Activated T-cell treated with anti-CD3 and anti-CD28 coated beads for 4 hours (primary cell): Measurements from ENCODE around the gene PRKCH.

Experiments used
- DNase-seq: peaks from one replicate; pipeline ENCODE4 v3.0.0-alpha.2; 2020

Gene PRKCH

GRCh38 chr14:61368114-61368710 is 46.8 kb downstream of the PRKCH start:
- DNase-seq = no peak

- no peak for DNase-seq
These were observed 47.5 kb downstream of the PRKCH start for GRCh38 chr14:61368781-61369453.

GRCh38 chr14:61369454-61369810 is 48.1 kb downstream of the PRKCH start:
- no peak for DNase-seq

- DNase-seq = no peak
These were observed 51.0 kb downstream of the PRKCH start for GRCh38 chr14:61372379-61372778.

DNA sequence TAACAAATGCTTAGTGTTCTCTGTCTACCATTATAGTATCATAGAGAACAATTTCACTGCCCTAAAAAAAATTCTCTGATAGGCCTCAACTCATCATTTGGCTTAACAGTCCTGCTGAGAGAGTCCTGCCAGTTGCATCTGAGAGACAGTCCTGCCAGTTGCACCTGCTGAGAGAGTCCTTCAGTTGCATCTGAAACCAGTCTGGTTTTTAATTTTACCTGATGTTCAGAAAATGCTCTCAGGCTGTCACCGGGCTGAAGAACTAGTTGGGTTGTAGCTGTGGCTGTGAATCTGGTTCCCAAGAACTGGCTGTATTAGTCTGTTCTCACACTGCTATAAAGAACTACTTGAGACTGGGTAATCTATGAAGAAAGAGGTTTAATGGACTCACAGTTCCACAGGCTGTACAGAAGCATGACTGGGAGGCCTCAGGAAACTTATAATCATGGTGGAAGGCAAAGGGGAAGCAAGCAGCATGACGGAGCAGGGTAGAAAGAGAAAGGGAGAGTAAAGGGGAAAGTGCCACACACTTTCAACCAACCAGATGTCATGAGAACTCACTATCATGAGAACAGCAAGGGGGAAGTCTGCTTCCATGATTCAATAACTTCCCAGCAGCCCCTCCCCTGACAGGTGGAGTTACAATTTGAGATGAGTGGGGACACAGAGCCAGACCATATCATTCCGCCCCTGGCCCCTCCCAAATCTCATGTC is 51.6 kb downstream of the PRKCH start:
- no peak for DNase-seq

DNA sequence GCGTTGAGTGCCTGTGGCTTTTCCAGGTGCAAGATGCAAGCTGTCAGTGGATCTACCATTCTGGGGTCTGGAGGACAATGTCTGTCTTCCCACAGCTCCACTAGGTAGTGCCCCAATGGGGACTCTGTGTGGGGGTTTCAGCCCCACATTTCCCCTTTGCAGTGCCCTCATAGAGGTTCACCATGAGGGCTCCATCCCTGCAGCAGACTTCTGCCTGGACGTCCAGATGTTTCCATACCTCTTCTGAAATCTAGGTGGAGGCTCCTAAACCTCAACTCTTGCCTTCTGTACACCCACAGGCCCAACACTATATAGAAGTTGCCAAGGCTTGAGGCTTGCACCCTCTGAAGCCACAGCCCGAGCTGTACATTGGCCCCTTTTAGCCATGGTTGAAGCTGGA is 52.9 kb downstream of the PRKCH start:
- DNase-seq = no peak

GRCh38 chr14:61375218-61375617 is 53.8 kb downstream of the PRKCH start:
- no peak for DNase-seq

GRCh38 chr14:61376314-61376713 is 54.9 kb downstream of the PRKCH start:
- DNase-seq = no peak

GRCh38 chr14:61377749-61378148 is 56.4 kb downstream of the PRKCH start:
- DNase-seq = no peak

- no peak for DNase-seq
These were observed 58.3 kb downstream of the PRKCH start for GRCh38 chr14:61379639-61380184.

DNA sequence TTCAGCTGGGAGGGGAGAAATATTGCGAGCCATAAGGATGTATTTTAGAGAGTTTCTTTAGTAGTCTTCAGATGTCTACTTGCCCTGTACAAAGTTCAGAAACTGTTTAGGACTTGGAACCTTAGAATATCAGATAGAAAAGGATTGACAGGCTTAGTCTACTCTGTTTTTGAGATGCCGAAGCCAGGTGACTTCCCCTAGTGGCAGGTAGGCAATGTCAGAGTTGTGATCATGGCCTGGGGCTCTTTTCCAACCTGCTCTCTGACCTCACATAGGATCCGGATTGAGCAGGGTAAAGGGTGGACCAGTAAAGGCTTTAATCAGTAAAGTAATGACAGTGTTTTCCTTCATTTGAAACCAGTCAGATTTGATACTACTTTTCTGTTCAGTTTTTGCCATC is 59.6 kb downstream of the PRKCH start:
- DNase-seq = no peak

DNA sequence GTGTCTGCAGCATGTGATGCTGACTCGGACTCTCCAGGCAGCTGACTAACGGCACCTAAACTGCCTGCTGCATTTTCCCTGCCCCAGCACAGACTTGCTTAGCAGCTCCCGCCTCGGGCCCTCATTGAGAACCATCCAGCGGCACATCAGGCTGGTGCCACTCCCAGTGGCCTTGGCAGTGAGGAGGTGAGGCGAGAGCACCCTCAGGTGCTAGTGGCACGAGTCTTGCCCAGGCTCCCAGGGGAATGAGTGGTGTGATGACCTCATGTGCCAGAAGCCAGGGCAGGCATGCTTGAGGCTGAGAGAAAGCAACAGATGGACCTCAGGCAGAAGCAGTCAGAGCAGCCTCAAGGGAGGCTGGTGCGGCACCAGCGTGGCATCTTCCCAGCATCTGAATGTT is 60.2 kb downstream of the PRKCH start:
- DNase-seq = no peak

DNA sequence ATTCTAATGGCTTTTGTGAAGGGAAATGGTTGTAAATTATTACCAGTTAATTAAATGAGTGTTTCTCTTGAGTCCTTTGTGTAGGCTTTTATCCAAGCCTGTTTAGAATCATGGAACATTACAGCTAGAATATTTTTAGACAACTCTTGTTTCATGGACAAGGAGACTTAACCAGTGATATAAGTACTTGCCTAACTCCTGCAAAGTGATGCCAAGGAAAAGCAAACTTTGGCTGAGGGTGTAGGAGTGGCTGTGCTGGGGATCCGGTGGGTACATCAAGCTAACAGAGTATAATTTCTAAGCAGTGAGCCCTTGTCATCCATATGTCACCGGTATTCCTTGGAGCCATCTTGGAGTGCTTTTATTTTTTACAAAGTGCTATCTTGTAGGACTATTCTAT is 61.5 kb downstream of the PRKCH start:
- no peak for DNase-seq

DNA sequence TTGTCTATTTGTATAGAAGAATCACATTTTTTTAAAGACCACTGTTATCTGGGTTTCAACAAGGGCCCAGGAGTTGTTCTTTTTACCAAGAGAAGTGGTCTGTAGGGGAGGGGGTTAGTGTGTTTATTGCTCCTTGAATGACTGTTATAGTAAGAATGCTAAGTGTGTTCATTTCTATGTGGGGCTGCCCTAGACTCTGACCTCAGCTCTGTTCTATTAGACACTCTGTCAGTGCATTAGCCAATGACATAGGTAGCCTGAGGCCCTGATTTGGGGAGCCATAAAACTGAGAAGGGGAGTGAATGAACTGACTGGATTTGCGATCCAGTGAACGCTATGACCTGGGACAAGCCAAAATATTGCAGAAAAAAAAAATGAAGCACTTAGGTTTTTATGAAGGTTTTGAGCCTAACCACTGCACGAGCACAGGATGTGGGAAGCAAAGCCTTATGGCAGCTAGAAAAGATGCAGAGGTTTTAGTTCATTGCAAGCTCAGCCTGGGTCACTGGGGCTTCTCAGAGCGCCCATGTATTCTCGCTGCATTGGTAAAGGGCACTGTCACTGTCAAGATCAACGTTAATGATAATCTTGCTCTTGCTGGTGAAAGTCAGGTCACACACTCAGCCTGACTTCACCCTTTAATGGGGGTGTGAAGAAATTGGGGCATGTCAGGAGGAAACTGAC is 63.8 kb downstream of the PRKCH start:
- DNase-seq = peak; percentile 14

GRCh38 chr14:61386173-61386772 is 64.9 kb downstream of the PRKCH start:
- DNase-seq = no peak

GRCh38 chr14:61387076-61387475 is 65.7 kb downstream of the PRKCH start:
- no peak for DNase-seq

GRCh38 chr14:61388173-61388975 is 67.0 kb downstream of the PRKCH start:
- no peak for DNase-seq

- no peak for DNase-seq
These were observed 67.7 kb downstream of the PRKCH start for GRCh38 chr14:61388976-61389576.

GRCh38 chr14:61391119-61391518 is 69.7 kb downstream of the PRKCH start:
- no peak for DNase-seq

- DNase-seq = no peak
These were observed 70.9 kb downstream of the PRKCH start for GRCh38 chr14:61392297-61392696.

GRCh38 chr14:61394542-61394941 is 73.2 kb downstream of the PRKCH start:
- no peak for DNase-seq
